Right forelimb (tissue), 1 donor: Measurements from ENCODE around the gene OBI1.

Experiments used
- DNase-seq: peaks from one replicate; pipeline ENCODE4 v3.0.0-alpha.2; 2018

OBI1 gene

GRCh38 chr13:78569029-78569428, 89.9 kb downstream of the OBI1 start:
- DNase-seq: no peak

DNA sequence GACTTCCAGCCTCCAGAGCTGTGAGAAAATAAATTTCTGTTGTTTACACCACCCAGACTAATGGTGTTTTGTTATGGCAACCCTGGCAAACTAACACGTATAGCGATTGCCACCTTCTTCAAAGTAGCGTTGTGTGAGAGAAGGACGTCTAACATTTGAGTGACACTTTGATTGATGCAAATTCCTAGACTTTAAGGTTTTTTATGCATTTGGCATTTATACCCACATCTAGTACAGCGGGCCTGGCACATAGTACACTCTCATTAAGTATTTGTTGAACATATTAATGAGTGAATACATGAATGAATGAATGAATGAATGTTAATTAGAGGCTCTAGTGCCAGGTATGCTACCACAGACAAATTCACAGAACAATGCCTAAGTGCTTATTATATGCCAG, 92.3 kb downstream of the OBI1 start:
- no peak for DNase-seq
